ENCODE results near the gene ADAR. TPM values are rescaled to one million over a fixed set of nuclear protein-coding genes. Genes with fewer than 3 reads are reported as not detected.

Gene ADAR
- total RNA-seq, 4 donors from 2014 or later, result 67.9 to 139 (median 100) TPM

GRCh38 chr1:154629675-154630073, 21.7 kb upstream of the ADAR start:
- DNase-seq (ENCODE audit: low spot score) (no peak), ATAC-seq (ENCODE audit: low FRiP score) (no peak)
- TF ChIP-seq CTCF (IDR thresholded peaks at IDR 0.05), result no peak

- ATAC-seq (ENCODE audit: low FRiP score) (no peak), DNase-seq (ENCODE audit: low spot score) (no peak)
These were observed 21.2 kb upstream of the ADAR start for GRCh38 chr1:154629061-154629674.

GRCh38 chr1:154628121-154628405, 20.1 kb upstream of the ADAR start:
- TF ChIP-seq CTCF (IDR thresholded peaks at IDR 0.05), result no peak
- ATAC-seq (ENCODE audit: low FRiP score) (no peak), DNase-seq (ENCODE audit: low spot score) (no peak)

More at GRCh38 chr1:154629061-154629674, 21.2 kb upstream of the ADAR start:
- TF ChIP-seq CTCF (IDR thresholded peaks at IDR 0.05), result no peak

- DNase-seq (ENCODE audit: low spot score) (peak; percentile 92), ATAC-seq (ENCODE audit: low FRiP score) (peak; percentile 76)
- no peak for TF ChIP-seq CTCF (IDR thresholded peaks at IDR 0.05)
These were observed 19.5 kb upstream of the ADAR start for GRCh38 chr1:154627257-154628120.

GRCh38 chr1:154626456-154627256, 18.7 kb upstream of the ADAR start:
- DNase-seq (ENCODE audit: low spot score) (no peak), ATAC-seq (ENCODE audit: low FRiP score) (no peak)
- no peak for TF ChIP-seq CTCF (IDR thresholded peaks at IDR 0.05)

GRCh38 chr1:154624746-154625643, 17.0 kb upstream of the ADAR start:
- no peak for TF ChIP-seq CTCF (IDR thresholded peaks at IDR 0.05)
- no peak for DNase-seq (ENCODE audit: low spot score)
- no peak for ATAC-seq (ENCODE audit: low FRiP score)

Data from omental fat pad (tissue), 4 donors.